AG08395 (cell line): ENCODE data around the gene BCDIN3D.
"Not testable (repeated sequence)": the region's sequence is repeated elsewhere in the genome, so short reads cannot be mapped to it uniquely, and the experiment has no call there.

ENCODE experiments used
- DNase-seq: peaks from one replicate; pipeline ENCODE4 v3.0.0; 2012; ENCODE audit warnings: mixed read lengths, low spot score

Gene BCDIN3D

GRCh38 chr12:49855890-49856289 lies 13.0 kb upstream of the BCDIN3D start:
- not testable (repeated sequence) for DNase-seq

GRCh38 chr12:49854976-49855375 lies 12.1 kb upstream of the BCDIN3D start:
- DNase-seq, result no peak

- DNase-seq, result no peak
These were observed 10.8 kb upstream of the BCDIN3D start for GRCh38 chr12:49853671-49854070.

- DNase-seq, result no peak
These were observed 4.3 kb upstream of the BCDIN3D start for GRCh38 chr12:49847161-49847560.

GRCh38 chr12:49846032-49846431 lies 3.1 kb upstream of the BCDIN3D start:
- DNase-seq, result no peak

- DNase-seq, result no peak
These were observed 1.1 kb upstream of the BCDIN3D start for GRCh38 chr12:49843876-49844437.

GRCh38 chr12:49843411-49843810 lies 505 bp upstream of the BCDIN3D start:
- DNase-seq, result no peak

- peak; percentile 43 for DNase-seq
These were observed 3.8 kb downstream of the BCDIN3D start for GRCh38 chr12:49838973-49839633.

GRCh38 chr12:49832836-49833421 lies 10.0 kb downstream of the BCDIN3D start:
- peak; percentile 36 for DNase-seq

GRCh38 chr12:49831717-49832116 lies 11.2 kb downstream of the BCDIN3D start:
- DNase-seq, result no peak

GRCh38 chr12:49828133-49829091 lies 14.5 kb downstream of the BCDIN3D start, which contains the start of gene NCKAP5L:
TSS of gene NCKAP5L (minus strand) at chr12:49828413. CDS start at chr12:49804044, 24,369 bp downstream.
- peak; percentile 99 for DNase-seq

- DNase-seq, result peak; percentile 83
These were observed 15.4 kb downstream of the BCDIN3D start for GRCh38 chr12:49827401-49828099.

GRCh38 chr12:49827051-49827400 lies 15.9 kb downstream of the BCDIN3D start:
- no peak for DNase-seq

GRCh38 chr12:49825971-49826421 lies 16.9 kb downstream of the BCDIN3D start:
- no peak for DNase-seq

GRCh38 chr12:49825360-49825970 lies 17.4 kb downstream of the BCDIN3D start:
- peak; percentile 60 for DNase-seq

- DNase-seq, result peak; percentile 60
These were observed 18.0 kb downstream of the BCDIN3D start for GRCh38 chr12:49824895-49825294.

- no peak for DNase-seq
These were observed 18.5 kb downstream of the BCDIN3D start for GRCh38 chr12:49824416-49824815.

GRCh38 chr12:49823951-49824350 lies 19.0 kb downstream of the BCDIN3D start:
- no peak for DNase-seq

GRCh38 chr12:49823350-49823749 lies 19.6 kb downstream of the BCDIN3D start:
- no peak for DNase-seq

GRCh38 chr12:49821373-49822287 lies 21.3 kb downstream of the BCDIN3D start:
- no peak for DNase-seq
